ENCODE measurements around the gene GMPR2.

The GMPR2 gene

GRCh38 chr14:24235804-24236688 lies 3.3 kb downstream of the GMPR2 start:
- Histone ChIP-seq H3K27ac (no peak overlapping the region), H3K36me3 (peaks cover 44 to 59% (median 55%) of the 10 kb centered on the region in 3 donors), H3K4me1 (peaks cover 0 to 58% (median 39%) of the 10 kb centered on the region in 4 donors), H3K4me3 (no peak overlapping the region), H3K9me3 (no peaks in the 10 kb centered on the region), H3K27me3 (no peaks in the 10 kb centered on the region)
- peak in 1 of 2 donors; percentile 4 for DNase-seq
- intact Hi-C loops (cut with DNase I; ENCODE audit: low total_unique reads), result no loop called here
- TF ChIP-seq CTCF (IDR thresholded peaks at IDR 0.05), result no peak

GRCh38 chr14:24236689-24237462 lies 4.1 kb downstream of the GMPR2 start:
- no peak overlapping the region for H3K4me3 ChIP-seq
- H3K9me3 ChIP-seq, result no peaks in the 10 kb centered on the region
- no peak for TF ChIP-seq CTCF (IDR thresholded peaks at IDR 0.05)
- no peak overlapping the region for H3K27ac ChIP-seq
- peaks cover 0 to 59% (median 41%) of the 10 kb centered on the region in 4 donors for H3K4me1 ChIP-seq
- H3K27me3 ChIP-seq, result no peaks in the 10 kb centered on the region
- H3K36me3 ChIP-seq, result peaks cover 45 to 61% (median 57%) of the 10 kb centered on the region in 3 donors
- DNase-seq, result peak in 1 of 2 donors; percentile 32
- intact Hi-C loops (cut with DNase I; ENCODE audit: low total_unique reads), result no loop called here

GRCh38 chr14:24237463-24237955 lies 4.8 kb downstream of the GMPR2 start:
- no peaks in the 10 kb centered on the region for H3K27me3 ChIP-seq
- no peak overlapping the region for H3K4me3 ChIP-seq
- no peak overlapping the region for H3K27ac ChIP-seq
- intact Hi-C loops (cut with DNase I; ENCODE audit: low total_unique reads), result no loop called here
- peak in 1 of 2 donors; percentile 20 for DNase-seq
- peaks cover 45 to 61% (median 57%) of the 10 kb centered on the region in 3 donors for H3K36me3 ChIP-seq
- no peak for TF ChIP-seq CTCF (IDR thresholded peaks at IDR 0.05)
- H3K9me3 ChIP-seq, result no peaks in the 10 kb centered on the region
- H3K4me1 ChIP-seq, result peaks cover 0 to 59% (median 41%) of the 10 kb centered on the region in 4 donors

- intact Hi-C loops (cut with DNase I; ENCODE audit: low total_unique reads), result no loop called here
- no peak overlapping the region for H3K27ac ChIP-seq
- H3K27me3 ChIP-seq, result no peaks in the 10 kb centered on the region
- peaks cover 45 to 61% (median 57%) of the 10 kb centered on the region in 3 donors for H3K36me3 ChIP-seq
- H3K9me3 ChIP-seq, result no peaks in the 10 kb centered on the region
- no peak for TF ChIP-seq CTCF (IDR thresholded peaks at IDR 0.05)
- H3K4me3 ChIP-seq, result no peak overlapping the region
- DNase-seq, result peak in 1 of 2 donors; percentile 35
- H3K4me1 ChIP-seq, result peaks cover 0 to 59% (median 42%) of the 10 kb centered on the region in 4 donors
Measured at GRCh38 chr14:24238123-24238522, 5.4 kb downstream of the GMPR2 start.

GRCh38 chr14:24238527-24239037 lies 5.9 kb downstream of the GMPR2 start:
- Histone ChIP-seq H3K27me3 (no peaks in the 10 kb centered on the region), H3K27ac (no peak overlapping the region), H3K4me3 (no peak overlapping the region), H3K4me1 (peaks cover 0 to 59% (median 41%) of the 10 kb centered on the region in 4 donors), H3K9me3 (no peaks in the 10 kb centered on the region), H3K36me3 (peaks cover 45 to 61% (median 57%) of the 10 kb centered on the region in 3 donors)
- intact Hi-C loops (cut with DNase I; ENCODE audit: low total_unique reads), result no loop called here
- DNase-seq, result peak in 1 of 2 donors; percentile 19
- TF ChIP-seq CTCF (IDR thresholded peaks at IDR 0.05), result no peak
